HG03095 (cell line): ENCODE results near the gene RPL23.

ENCODE experiments used
- ATAC-seq: cut with Tn5 transposase; IDR thresholded peaks from one replicate; pipeline ENCODE4 v1.9.1; 2021; ENCODE audit warnings: moderate library complexity; ENCODE audit not compliant: unreplicated experiment

RPL23 gene

GRCh38 chr17:38853292-38854219, at the start of gene RPL23:
TSS of gene RPL23 (minus strand) at chr17:38853721. CDS start at chr17:38853710, 11 bp downstream.
- peak; percentile 59 for ATAC-seq

GRCh38 chr17:38900978-38901656, 47.6 kb upstream of the RPL23 start:
- ATAC-seq = no peak

- no peak for ATAC-seq
These were observed 45.9 kb upstream of the RPL23 start for GRCh38 chr17:38899421-38899820.

DNA sequence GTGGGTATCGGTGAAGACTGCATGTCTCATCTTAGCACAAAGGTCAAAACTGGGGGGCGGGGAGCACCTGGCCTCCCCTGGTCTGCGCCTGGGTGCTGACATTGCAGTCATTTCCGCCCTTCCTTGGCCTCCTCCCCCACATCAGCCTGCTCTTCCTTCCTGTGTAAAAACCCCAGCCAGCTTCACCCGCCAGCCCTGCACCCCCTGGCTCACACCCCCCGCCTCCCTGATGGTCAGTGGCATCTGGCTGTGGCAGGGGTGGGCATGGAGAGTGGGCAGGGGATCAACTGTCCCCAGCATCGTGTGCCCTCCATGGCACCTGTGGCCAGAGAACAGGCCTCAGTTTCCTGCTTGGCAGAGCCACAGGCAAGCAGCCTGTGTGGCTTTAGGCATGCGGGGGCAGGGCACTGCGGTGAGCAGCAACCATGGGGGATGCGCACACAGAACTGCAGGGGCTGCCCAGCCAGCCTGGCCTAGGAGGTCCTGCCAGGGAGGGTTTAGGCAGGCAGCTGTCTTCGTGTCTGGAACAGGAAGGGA, 45.4 kb upstream of the RPL23 start:
- peak; percentile 83 for ATAC-seq

DNA sequence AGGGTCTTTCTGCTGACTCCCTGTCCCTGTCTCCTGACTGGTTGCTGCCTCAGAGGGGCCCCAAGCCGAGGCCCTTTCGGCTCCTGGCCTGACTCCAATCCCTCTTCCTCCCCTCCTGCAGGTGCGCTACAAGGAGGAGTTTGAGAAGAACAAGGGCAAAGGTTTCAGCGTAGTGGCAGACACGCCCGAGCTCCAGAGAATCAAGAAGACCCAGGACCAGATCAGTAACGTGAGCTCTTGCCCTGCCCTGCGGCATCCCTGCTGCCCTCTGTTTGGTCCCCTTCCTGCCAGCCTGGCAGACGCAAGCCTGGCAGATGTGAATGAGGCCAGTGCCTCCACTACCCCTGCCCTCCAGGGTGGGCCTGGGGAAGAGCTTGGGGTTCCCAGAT, 44.8 kb upstream of the RPL23 start:
- ATAC-seq = no peak

DNA sequence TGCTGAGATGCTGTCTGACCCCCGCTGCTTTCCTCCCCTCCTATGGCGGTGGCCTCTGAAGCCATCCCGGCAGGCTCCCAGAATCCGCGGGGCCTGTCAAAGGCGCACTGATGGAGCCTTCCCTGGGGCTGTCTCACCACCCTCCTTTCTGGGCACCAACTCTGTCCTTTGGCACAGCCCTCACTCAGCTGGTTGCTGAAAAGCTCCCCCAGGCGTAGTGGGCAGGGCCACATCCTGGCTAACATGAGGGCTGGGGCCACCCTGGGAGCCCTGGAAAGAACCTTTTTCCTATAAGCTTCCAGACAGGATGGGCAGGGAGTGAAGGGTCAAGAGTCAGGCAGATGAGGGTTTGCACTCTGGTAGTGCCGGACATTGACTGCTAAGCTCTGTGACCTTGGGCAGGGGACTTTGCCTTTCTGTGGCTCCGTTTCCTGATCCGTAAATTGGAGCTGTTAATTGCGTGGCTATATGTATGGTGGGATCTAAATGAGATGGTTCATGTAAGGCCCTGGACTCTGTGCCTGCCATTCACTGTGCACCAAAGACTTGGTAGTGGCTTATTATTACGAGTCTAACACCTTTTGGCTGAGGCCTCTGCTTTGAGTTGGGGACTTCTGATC, 44.3 kb upstream of the RPL23 start:
- no peak for ATAC-seq

DNA sequence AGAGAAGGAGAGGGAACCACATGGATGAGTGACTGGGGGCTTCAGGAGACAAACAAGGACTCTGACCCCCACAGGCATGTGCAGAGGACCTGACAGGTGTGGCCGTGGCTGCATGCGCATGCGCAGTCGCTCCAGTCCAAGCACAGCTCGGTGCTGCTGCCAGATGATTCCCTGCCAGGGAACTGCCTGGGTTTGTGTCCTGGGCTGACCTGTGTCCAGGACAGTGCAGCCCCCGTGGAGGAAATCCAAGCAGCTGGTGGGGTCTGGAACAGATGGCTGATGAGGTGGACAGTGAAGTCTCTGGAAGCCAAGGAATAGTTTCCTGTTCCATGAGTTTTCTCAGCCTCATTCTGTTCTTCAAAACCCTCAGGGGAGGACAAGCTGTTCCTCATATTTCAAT, 43.7 kb upstream of the RPL23 start:
- no peak for ATAC-seq

DNA sequence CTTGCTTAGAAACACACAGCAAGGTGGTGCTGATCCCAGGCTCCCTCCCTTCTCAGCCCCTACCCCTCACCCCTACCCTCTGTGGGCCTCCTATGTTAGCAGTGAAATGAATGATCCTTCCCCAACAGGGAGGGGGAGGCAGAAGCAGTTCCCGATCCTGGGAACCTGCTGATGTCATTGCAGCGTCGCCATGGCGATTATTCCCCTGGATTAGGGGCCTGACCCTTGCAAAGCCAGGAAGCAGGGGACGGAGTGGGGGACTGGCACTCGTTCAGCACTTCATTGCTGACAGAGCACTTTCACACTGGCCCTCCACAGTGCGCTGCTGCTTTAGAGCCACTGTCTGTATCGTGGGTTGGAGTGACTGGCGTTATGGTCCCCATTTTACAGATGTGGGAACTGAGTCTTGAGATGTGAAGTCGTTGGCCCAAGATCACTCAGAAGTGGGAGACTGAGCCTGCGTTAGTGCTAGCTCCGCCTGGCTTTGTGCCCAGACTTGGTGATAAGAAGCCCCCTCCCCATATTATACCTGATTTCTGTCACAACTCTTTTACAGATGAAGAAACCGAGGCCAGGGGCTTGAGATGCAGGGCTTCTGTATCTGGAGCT, 42.9 kb upstream of the RPL23 start:
- no peak for ATAC-seq

- ATAC-seq = no peak
These were observed 40.8 kb upstream of the RPL23 start for GRCh38 chr17:38894276-38894675.

DNA sequence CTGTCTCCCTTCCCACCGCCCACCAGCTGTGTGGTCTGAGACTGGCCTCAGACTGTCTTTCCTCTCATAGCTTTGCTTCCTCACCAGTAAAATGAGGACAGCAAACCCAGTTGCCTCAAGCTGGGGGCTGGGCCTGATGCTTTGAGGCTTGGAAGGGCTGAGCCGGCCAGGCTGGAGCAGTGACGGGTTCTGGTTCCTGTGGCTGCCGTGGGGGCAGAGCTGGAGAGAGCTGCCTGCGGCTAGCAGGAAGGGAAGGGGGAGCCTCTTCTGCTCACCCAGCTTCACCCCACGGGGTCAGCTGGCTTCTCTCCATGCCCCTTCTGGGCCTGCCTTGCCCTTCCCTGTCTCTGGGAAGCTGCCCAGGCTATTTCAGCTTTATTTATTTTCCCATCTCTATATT, 40.1 kb upstream of the RPL23 start:
- ATAC-seq = no peak

DNA sequence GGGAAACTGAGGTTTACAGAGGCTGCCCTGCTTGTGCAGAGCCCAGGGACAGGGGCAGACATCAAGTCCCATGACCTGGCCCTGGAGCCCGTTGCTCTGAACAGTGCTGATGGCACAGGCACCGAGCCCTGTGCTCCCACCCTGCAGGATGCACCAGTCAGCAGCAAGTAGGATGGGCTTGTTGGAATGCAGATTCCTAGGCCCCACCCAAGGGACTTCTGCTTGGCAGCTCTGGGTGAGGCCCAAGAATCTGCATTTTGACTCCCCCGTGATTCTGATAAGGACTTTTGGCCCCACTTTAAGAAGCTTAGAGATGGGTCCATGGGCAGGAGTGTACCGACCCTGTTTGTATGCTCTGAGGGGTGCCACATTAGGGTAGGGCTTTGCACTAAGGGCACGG, 39.6 kb upstream of the RPL23 start:
- no peak for ATAC-seq

- ATAC-seq = no peak
These were observed 39.1 kb upstream of the RPL23 start for GRCh38 chr17:38892620-38893019.

DNA sequence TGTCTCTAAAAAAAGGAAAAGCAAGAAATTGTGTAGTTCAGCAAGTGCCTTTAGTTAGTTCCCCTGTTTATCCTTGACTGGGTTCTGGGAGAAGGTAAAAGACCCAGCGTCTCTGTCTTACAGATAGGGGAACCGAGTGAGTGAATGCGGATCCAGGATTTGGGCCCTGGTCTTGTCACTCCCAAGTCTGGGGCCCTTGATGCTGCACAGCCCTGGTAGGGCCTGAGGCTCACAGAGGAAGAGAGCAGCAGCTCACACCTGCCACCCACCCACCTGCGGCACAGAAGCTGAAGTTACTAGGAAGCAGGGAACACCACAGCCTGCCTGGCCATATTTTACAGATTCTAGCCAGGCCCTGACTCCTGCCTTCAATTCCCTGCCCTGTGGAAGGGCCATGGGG, 38.6 kb upstream of the RPL23 start:
- ATAC-seq = no peak

DNA sequence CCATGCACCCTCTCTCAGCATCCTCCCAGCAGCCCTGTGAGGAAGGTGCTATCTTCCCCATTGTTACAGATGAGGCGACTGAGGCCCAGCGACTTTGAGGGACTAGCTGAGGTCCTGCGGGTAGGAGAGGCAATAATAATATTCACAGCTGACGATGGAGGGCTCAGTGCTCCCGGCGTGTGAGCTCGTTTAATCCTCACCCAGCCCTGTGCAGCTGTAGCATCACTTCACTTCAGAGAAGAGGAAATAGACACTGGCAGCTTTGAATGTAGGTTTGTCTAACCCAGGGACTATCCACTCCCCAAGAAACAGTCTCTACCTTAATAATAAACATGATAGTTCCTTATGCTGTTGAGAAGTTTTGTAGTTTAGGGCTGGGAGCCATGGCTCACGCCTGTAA, 37.9 kb upstream of the RPL23 start:
- ATAC-seq = no peak

- ATAC-seq = no peak
These were observed 36.9 kb upstream of the RPL23 start for GRCh38 chr17:38890410-38890746.

- no peak for ATAC-seq
These were observed 36.4 kb upstream of the RPL23 start for GRCh38 chr17:38889745-38890409.

DNA sequence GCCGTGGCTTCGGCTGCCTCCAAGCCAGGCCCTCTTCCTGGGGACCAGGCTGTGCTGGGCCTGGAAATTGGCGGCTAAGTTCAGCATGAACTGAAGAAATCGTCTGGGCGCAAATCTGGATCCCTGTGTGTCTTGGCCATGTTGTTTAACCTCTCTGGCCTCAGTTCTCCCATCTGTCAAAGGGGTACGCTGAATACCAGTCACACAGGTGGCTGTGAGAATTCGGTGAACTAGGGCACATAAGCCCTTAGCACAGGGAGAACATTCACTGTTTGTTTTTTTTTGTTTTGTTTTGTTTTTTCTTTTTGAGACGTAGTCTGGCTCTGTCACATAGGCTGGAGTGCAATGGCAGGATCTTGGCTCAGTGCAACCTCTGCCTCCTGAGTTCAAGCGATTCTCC, 35.3 kb upstream of the RPL23 start:
- ATAC-seq = no peak

GRCh38 chr17:38886643-38887010, 33.1 kb upstream of the RPL23 start:
- ATAC-seq = no peak

DNA sequence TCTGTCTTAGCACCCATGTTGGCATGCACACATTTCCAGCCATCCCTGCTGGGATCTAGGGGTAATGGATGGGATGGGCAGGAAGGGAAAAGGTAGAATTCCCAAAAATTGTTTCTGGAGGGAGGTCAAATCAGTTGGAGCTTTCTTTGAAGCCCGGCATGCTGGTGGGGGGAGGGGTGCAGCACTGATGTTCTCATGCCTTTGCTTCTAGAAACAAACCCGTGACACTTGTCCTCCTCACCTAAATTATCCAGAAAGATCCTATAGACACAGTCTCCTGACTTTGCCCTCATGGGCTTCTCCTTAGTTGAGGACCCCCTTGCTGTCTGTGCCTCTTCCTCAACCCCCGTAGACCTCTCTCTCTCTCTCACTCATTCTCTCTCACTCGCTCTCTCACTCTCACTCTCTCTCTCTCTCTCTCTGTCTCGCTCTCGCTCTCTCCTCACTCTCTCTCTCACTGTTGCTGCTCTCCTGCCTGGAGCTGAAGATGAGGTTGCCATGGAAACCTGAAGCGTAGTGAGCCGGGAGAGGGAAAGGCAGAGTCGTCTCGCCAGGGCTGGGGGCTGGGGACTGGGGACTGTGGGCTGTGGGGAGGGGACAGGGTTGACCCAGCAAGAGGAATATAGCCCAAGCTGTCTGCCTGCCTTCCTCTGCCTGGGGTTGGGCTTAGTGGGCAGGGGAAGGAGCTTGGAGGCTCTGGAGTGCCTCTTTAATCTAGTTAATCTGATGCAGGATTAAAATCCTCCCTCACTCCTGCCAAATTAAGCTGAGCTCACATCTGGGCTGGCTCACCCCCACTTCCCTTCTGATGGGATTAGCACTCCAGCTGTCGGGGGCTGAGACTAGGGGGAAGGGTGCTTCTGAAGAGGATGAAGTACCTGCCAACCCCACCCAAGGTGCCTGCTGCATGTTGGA, 32.5 kb upstream of the RPL23 start:
- no peak for ATAC-seq
